Heart left ventricle (tissue), 16 donors: ENCODE results near the gene ASAP3. TPM values are rescaled to one million over a fixed set of nuclear protein-coding genes. Genes with fewer than 3 reads are reported as not detected.
"Not testable (repeated sequence)": the region's sequence is repeated elsewhere in the genome, so short reads cannot be mapped to it uniquely, and the experiment has no call there.

ENCODE experiments used
- ATAC-seq, 4 donors: fragments of 200-7000 bp; cut with Tn5 transposase; one replicate each; pipeline ENCODE4 v1.9.1; 2020 to 2022; ENCODE audit warnings: moderate library complexity in 4 of 4, mild to moderate bottlenecking in 3 of 4, moderate number of reproducible peaks in 1 of 4
- DNase-seq, 5 donors: peaks; one replicate each; pipeline ENCODE4 v3.0.0-alpha.2; 2020
- H3K27ac ChIP-seq, 12 donors: fragments of 200-600 bp; sonication (generic) in 4 of 12; one replicate each; pipeline versions ENCODE4 v1.5.0 to v1.8.0; 2016 to 2022; ENCODE audit warnings: mild to moderate bottlenecking in 2 of 12
- H3K27me3 ChIP-seq, 9 donors: fragments of 200-600 bp; sonication (generic) in 2 of 9; one replicate each; pipeline versions ENCODE4 v1.5.1 to v1.8.0; 2016 to 2022; ENCODE audit warnings: mild to moderate bottlenecking in 3 of 9
- H3K36me3 ChIP-seq, 9 donors: fragments of 200-600 bp; sonication (generic) in 2 of 9; one replicate each; pipeline versions ENCODE4 v1.5.0 to v1.8.0; 2018 to 2022; ENCODE audit warnings: mild to moderate bottlenecking in 2 of 9
- H3K4me1 ChIP-seq, 12 donors: fragments of 200-600 bp; sonication (generic) in 4 of 12; one replicate each; pipeline versions ENCODE4 v1.5.0 to v1.8.0; 2016 to 2022; ENCODE audit warnings: mild to moderate bottlenecking in 3 of 12
- H3K4me3 ChIP-seq, 12 donors: fragments of 200-600 bp; sonication (generic) in 4 of 12; one replicate each; pipeline versions ENCODE4 v1.5.0 to v1.8.0; 2017 to 2022; ENCODE audit warnings: mild to moderate bottlenecking in 9 of 12, moderate library complexity in 4 of 12
- H3K9me3 ChIP-seq, 12 donors: fragments of 200-600 bp; sonication (generic) in 4 of 12; one replicate each; pipeline versions ENCODE4 v1.5.0 to v1.8.0; 2016 to 2022; ENCODE audit warnings: mild to moderate bottlenecking in 1 of 12
- POLR2A ChIP-seq, 2 donors: fragments of 450-650 bp; IDR thresholded peaks; one replicate each; pipeline ENCODE4 v1.6.1; 2017; ENCODE audit warnings: antibody characterized with exemption in 2 of 2, mild to moderate bottlenecking in 2 of 2, moderate library complexity in 2 of 2
- WGBS, 4 donors: extraction: QIAGEN DNeasy Blood & Tissue Kit in 2 of 4; methylation state at CpG; one replicate each; pipeline versions ENCODE4 v1.1.5 to v1.1.7; 2013 to 2018; 5-methylcytosine and 5-hydroxymethylcytosine counted together
- intact Hi-C, 10 donors: fragments of 100-400 bp; cut with DNase I; formaldehyde crosslinking; loops; one replicate each; pipeline versions ENCODE4 v1.11.1 to v1.14.2; 2022
- polyA plus RNA-seq, 2 donors: library from polyadenylated mRNA; stranded (reverse); fragments of 200-250 nt; gene quantifications; one replicate each; pipeline ENCODE4 v1.2.3, GENCODE V29; 2013
- total RNA-seq, 9 donors: library from RNA; depleted of rRNA in 2 of 9; stranded (reverse); fragments of >200 nt in 2 of 9; fragmentation: NEBNext Ultra II Directional in 3 of 9; extraction: Animal tissue kit (Norgen Biotek cat#: 25700) in 3 of 9; gene quantifications; one replicate each; pipeline versions ENCODE4 v1.1.0 to v1.2.4, GENCODE V29; 2016 to 2023
- TF ChIP-seq, protein P1 (sequence below), 12 donors: fragments of 200-600 bp; sonication (generic) in 4 of 12; IDR thresholded peaks; one replicate each; pipeline versions ENCODE4 v1.5.0 to v1.8.0; 2018 to 2022; ENCODE audit warnings: antibody characterized with exemption in 12 of 12, mild to moderate bottlenecking in 5 of 12
- donor health status: ischemic (EF 13 %, LVEDD 7.1; RV severe dilation, severe dysfunction).
- donor health status: healthy with polysubstance abuse.
- donor health status: DM: no; HTN: yes; CAD: no.
- donor health status: DM: no; HTN: no; CAD: no.
- donor health status: ischemic (EF 25% LVEDD 6.9; RV normal size, moderate dysfunction).
- donor health status: ischemic (EF 25% LVEDD 5.7; RV mildly dilated, moderate dysfunction).
- donor health status: healthy.
- donor health status: DM: yes; HTN: yes; CAD: no.
- donor health status: ischemic (EF 35%, LVEDD 5.7; RV mildly dilated, moderate dysfunction).
- donor health status: nonischemic (EF 11% LVEDD 7.7; RV severe dilation, severe dysfunction).
- donor health status: DM: yes; HTN: yes; CAD: no.
- donor health status: PGD.
- donor health status: ischemic (EF 29% LVEDD 5.4; RV normal size, mild dysfunction).
- donor health status: nonischemic (EF 23%, LVEDD 6.1; RV moderate dilation, normal function).

ASAP3 gene
- total and polyA plus RNA-seq, 11 donors = 22.4 to 86.1 (median 35.8) TPM

DNA sequence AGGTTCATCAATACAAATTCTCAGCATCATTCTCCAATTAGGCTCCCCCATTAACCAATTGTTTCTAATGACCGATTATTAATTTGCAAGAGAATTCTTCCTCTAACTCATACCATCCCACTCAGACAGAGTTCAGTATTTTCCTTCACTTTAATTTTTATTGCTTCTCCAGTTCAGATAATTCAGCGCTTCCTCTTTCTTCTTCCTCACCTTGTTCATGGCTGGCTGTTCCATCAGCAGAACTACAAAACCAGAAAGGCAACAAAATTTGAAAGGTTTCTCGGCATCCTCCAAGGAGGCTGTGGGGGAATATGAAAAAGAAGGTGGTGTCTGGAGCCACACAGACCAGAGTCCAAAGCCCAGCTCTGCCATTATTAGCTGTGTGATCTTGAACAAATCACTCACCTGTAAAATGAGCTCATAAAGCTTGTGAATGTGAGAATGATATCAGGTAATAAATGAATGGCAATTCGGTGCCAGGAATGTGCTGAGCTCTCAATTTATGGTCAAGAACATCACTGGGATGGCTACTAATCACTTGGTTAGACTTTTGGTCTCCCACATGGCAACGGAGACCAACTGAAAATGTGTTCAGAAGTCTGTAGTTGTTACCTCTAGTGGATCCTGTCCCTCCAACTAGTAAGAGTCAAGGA lies 102.6 kb downstream of the ASAP3 start:
- DNase-seq = no peak
- no peak for ATAC-seq
- WGBS, 4 donors = 91 to 97% (median 93%) methylated on average over 5 of the region's 5 CpGs
- TF ChIP-seq, protein P1, sequence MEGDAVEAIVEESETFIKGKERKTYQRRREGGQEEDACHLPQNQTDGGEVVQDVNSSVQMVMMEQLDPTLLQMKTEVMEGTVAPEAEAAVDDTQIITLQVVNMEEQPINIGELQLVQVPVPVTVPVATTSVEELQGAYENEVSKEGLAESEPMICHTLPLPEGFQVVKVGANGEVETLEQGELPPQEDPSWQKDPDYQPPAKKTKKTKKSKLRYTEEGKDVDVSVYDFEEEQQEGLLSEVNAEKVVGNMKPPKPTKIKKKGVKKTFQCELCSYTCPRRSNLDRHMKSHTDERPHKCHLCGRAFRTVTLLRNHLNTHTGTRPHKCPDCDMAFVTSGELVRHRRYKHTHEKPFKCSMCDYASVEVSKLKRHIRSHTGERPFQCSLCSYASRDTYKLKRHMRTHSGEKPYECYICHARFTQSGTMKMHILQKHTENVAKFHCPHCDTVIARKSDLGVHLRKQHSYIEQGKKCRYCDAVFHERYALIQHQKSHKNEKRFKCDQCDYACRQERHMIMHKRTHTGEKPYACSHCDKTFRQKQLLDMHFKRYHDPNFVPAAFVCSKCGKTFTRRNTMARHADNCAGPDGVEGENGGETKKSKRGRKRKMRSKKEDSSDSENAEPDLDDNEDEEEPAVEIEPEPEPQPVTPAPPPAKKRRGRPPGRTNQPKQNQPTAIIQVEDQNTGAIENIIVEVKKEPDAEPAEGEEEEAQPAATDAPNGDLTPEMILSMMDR (IDR thresholded peaks at IDR 0.05) = no peak
- TF ChIP-seq POLR2A (IDR thresholded peaks at IDR 0.05) = no peak
- no peak overlapping the region for H3K27ac ChIP-seq
- H3K36me3 ChIP-seq = peaks cover 0 to 27% (median 0%) of the 10 kb centered on the region in 9 donors
- H3K4me3 ChIP-seq = no peak overlapping the region
- H3K27me3 ChIP-seq = no peaks in the 10 kb centered on the region
- H3K4me1 ChIP-seq = peaks cover 0 to 48% (median 16%) of the 10 kb centered on the region in 12 donors
- intact Hi-C loops = no loop called here
- H3K9me3 ChIP-seq = no peaks in the 10 kb centered on the region

DNA sequence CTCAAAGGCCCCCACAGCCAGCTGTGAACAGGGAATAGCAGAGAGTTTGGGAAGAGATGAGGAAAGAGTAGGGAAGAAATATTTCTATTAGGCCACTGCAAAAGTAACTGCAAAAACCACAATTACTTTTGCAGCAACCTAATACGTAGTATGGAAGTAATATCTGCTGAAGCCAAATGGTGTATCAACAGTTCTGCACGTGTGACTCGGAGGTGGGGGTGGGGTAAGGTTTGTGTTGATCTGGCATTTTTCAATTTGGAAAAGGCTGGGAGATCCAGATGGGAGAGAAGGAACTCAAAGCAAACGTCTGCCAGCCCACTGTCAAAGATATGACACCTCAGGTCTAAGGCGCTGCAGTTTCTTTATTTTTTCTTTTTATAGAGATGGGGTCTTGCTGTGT lies 103.3 kb downstream of the ASAP3 start:
- H3K9me3 ChIP-seq = no peaks in the 10 kb centered on the region
- WGBS, 4 donors = 56 to 61% (median 59%) methylated on average over 5 of the region's 5 CpGs
- no peak overlapping the region for H3K27ac ChIP-seq
- H3K4me3 ChIP-seq = no peak overlapping the region
- no peaks in the 10 kb centered on the region for H3K27me3 ChIP-seq
- H3K36me3 ChIP-seq = peaks cover 0 to 23% (median 0%) of the 10 kb centered on the region in 9 donors
- intact Hi-C loops = no loop called here
- TF ChIP-seq, protein P1 (IDR thresholded peaks at IDR 0.05) = no peak
- TF ChIP-seq POLR2A (IDR thresholded peaks at IDR 0.05) = no peak
- H3K4me1 ChIP-seq = peaks cover 0 to 48% (median 16%) of the 10 kb centered on the region in 12 donors
- ATAC-seq (no peak), DNase-seq (no peak)

DNA sequence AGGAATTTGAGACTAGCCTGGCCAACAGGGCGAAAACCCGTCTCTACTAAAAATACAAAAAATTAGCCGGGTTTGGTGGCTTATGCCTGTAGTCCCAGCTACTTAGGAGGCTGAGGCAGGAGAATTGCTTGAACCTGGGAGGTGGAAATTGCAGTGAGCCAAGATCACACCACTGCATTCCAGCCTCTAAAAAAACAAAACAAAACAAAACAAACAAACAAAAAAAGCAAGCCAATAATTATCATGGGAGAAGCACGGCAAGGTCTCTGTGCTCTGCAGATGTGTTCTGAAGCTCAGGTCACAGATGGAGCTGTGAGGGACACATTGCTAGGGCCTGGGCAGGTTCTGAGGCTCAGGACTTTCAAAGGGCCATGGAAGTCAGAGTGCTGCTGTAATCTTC lies 103.7 kb downstream of the ASAP3 start:
- Histone ChIP-seq H3K4me1 (peaks cover 0 to 48% (median 16%) of the 10 kb centered on the region in 12 donors), H3K36me3 (peaks cover 0 to 23% (median 0%) of the 10 kb centered on the region in 9 donors)
- WGBS, 4 donors = 59 to 76% (median 63%) methylated on average over 4 of the region's 4 CpGs
- H3K4me3 ChIP-seq, H3K9me3 ChIP-seq, intact Hi-C loops, DNase-seq, ATAC-seq, H3K27me3 ChIP-seq, H3K27ac ChIP-seq: not testable (repeated sequence)

Other genes with a start within 250 kb of the ASAP3 start
- gene HNRNPR, start 139.9 kb downstream of the ASAP3 start, total RNA-seq = 10 to 100 TPM; 38.0 to 83.5 (median 69.2) TPM
- 10 to 100 TPM; 39.8 to 96.1 TPM for gene HNRNPR, start 139.9 kb downstream of the ASAP3 start, polyA plus RNA-seq
- 10 to 100 TPM in 6 of 9 donors, 1 to 10 TPM in 3; 8.1 to 29.8 (median 14.2) TPM for gene ZNF436, start 114.3 kb downstream of the ASAP3 start, total RNA-seq
- 1 to 10 TPM; 3.1 to 4.9 TPM for gene ZNF436, start 114.3 kb downstream of the ASAP3 start, polyA plus RNA-seq
- 10 to 100 TPM; 40.1 to 87.3 (median 59.1) TPM for gene TCEA3, start 59.4 kb downstream of the ASAP3 start, total RNA-seq
- 10 to 100 TPM; 21.5 to 55.5 TPM for gene TCEA3, start 59.4 kb downstream of the ASAP3 start, polyA plus RNA-seq
- 1 to 10 TPM in 1 of 9 donors, under 1 TPM in 7, not detected in 1; 0.07 to 2.7 (median 0.21) TPM for gene E2F2, start 47.1 kb upstream of the ASAP3 start, total RNA-seq
- under 1 TPM; 0.04 to 0.12 TPM for gene E2F2, start 47.1 kb upstream of the ASAP3 start, polyA plus RNA-seq
- gene ID3, start 75.3 kb upstream of the ASAP3 start, total RNA-seq = 100 to 1,000 TPM in 3 of 9 donors, 10 to 100 TPM in 6; 57.5 to 185 (median 91.0) TPM
- gene ID3, start 75.3 kb upstream of the ASAP3 start, polyA plus RNA-seq = 100 to 1,000 TPM in 1 of 2 donors, 10 to 100 TPM in 1; 55.3 to 153 TPM
- gene RPL11, start 207.6 kb upstream of the ASAP3 start, total RNA-seq = 100 to 1,000 TPM; 341 to 789 (median 680) TPM
- 1,000 to 10,000 TPM; 1,580 to 2,009 TPM for gene RPL11, start 207.6 kb upstream of the ASAP3 start, polyA plus RNA-seq